C1 segment of cervical spinal cord (tissue), 14 donors: ENCODE results near the gene CERK.
"Not testable (repeated sequence)": the region's sequence is repeated elsewhere in the genome, so short reads cannot be mapped to it uniquely, and the experiment has no call there.

Experiments
- DNase-seq, 14 donors: peaks; one replicate each; lab custom pipeline; 2025; lab: John Stamatoyannopoulos, UW

CERK gene

GRCh38 chr22:46649141-46650077, 88.6 kb downstream of the CERK start:
- DNase-seq: no peak

GRCh38 chr22:46648225-46648820, 89.7 kb downstream of the CERK start:
- DNase-seq: not testable (repeated sequence)

GRCh38 chr22:46646531-46647215, 91.4 kb downstream of the CERK start:
- DNase-seq: no peak

DNA sequence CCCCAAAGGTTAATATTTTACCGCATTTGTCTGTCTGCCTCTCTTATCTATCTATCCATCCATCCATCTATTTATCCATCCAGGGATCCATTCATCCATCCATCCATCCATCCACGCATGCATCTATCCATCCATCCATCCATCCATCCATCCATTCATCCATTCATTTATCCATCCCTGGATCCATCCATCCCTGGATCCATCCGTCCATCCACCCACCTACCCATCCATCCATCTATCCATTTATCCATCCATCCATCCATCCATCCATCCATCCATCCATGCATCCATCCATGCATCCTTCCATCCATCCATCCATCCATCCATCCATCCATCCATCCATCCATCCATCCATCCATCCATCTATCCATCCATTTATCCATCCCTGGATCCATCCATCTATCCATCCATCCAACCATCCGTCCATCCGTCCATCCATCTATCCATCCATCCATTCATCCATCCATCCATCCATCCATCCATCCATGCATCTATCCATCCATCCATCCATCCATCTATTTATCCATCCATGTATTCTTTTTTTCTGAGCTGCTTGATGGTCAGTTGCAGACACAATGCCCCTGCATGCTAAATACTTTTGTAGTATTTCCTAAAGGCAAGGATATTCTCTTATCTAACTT, 95.1 kb downstream of the CERK start:
- DNase-seq: not testable (repeated sequence)

- no peak for DNase-seq
Measured at GRCh38 chr22:46641811-46642266, 96.2 kb downstream of the CERK start.

DNA sequence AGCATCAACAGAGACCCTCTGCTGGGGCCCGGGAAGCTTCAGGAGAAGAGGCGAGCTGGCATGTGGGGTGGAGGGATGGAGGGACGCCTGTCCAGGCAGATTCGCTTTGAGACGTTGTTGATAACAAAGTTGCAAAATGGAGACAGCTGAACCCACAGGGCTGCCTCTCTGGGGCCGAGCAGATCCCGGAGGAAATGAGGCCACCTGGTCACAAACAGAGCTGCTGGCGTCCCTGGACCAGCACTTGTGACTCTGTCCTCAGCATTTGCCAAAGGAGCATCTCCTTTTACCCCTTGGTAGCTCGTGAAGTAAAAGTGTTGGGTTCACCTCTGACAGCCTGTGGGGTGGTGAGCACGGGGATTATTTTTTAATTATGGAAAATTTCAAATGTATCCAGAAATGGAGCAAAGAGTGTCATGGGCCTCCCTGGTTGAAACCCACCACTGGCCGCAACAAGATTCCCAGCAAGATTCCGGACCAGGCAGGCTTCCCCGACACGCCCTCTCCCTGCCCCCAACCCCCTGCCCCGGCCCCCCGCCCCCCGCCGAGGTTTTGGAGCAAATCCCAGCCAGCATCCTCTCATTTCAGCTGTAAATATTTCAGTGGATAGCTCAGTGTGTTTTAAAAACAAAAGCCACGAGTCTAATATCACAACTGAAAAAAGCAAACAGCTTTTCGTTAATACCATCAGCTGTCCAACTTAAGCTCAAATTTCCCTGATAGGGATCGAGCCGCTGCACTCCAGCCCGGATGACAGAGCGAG, 97.6 kb downstream of the CERK start:
- DNase-seq: no peak

GRCh38 chr22:46639843-46640242, 98.2 kb downstream of the CERK start:
- DNase-seq: no peak

DNA sequence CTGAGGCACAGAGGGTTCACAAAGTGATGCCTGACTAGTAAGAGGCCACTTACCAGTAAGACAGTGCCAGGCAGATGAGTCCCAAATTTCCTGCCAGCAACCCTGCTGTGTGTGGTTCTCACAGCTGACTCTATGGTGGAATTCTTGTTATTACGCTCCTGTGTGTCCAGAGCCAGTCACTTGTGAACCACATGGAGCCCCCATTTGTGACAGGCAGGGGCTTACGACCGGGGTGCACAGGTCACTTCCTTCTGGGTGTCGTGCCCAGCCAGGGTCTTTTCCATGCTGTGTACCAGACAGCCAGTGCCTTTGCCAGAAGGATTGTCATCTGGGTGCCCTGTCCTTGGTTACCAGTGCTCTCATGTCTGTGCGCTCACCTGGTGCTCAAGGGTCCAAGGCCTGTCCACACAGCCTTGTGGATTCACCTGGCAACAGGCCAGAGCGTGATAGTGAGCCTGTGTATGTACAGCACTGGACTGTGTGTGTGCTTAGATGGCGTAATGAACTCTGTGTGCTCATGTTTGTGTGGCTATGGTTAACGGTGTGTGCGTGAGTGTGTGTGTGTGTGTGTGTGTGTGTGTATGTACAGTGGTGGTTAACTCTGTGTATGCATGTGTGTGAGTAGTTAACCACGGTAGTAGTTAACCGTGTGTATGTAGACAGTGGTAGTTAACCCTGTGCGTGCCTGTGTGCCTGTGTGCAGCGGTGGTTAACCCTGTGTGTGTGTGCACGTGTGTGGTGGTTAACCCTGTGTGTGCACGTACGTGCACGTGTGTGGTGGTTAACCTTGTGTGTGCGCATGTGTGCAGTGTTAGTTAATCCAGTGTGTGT, 99.2 kb downstream of the CERK start:
- DNase-seq: no peak

- peak in 2 of 14 donors; percentile 14 to 24 for DNase-seq
Measured at GRCh38 chr22:46637711-46638600, 100.1 kb downstream of the CERK start.

- no peak for DNase-seq
Measured at GRCh38 chr22:46636221-46637002, 101.6 kb downstream of the CERK start.

- DNase-seq: no peak
Measured at GRCh38 chr22:46635756-46636155, 102.3 kb downstream of the CERK start.

DNA sequence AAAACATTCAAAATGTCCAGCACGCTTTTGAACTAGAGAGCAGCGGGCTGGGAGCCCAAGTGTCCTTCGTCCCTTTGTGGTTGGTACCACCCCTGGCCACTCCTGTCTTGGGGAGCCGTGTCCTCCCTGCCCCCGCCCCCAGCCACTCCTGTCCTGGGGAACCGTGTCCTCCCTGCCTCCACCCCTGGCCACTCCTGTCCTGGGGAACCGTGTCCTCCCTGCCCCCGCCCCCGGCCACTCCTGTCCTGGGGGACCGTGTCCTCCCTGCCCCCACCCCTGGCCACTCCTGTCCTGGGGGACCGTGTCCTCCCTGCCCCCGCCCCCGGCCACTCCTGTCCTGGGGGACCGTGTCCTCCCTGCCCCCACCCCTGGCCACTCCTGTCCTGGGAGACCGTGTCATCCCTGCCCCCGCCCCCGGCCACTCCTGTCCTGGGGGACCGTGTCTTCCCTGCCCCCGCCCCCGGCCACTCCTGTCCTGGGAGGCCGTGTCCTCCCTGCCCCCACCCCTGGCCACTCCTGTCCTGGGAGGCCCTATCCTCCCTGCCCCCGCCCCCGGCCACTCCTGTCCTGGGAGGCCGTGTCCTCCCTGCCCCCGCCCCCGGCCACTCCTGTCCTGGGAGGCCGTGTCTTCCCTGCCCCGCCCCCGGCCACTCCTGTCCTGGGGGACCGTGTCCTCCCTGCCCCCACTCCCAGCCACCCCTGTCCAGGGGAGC, 102.9 kb downstream of the CERK start:
- DNase-seq: not testable (repeated sequence)
